Measurements from ENCODE around the gene PTPRD. TPM values are rescaled to one million over a fixed set of nuclear protein-coding genes. Genes with fewer than 3 reads are reported as not detected.
"Not testable (repeated sequence)": the region's sequence is repeated elsewhere in the genome, so short reads cannot be mapped to it uniquely, and the experiment has no call there.

Gene PTPRD
- total and polyA plus RNA-seq, 2 donors (not counting 1 experiment from before 2014, with no cell fraction given) = not detected

- H3K4me2 ChIP-seq (replicated peaks; ENCODE audit: low read depth, low read length, poor library complexity, severe bottlenecking) = no peak overlapping the region
- TF ChIP-seq CTCF (IDR thresholded peaks at IDR 0.05) (no peak), EZH2 (IDR thresholded peaks at IDR 0.05; ENCODE audit: borderline replicate concordance, insufficient read depth, low read depth, low read length, poor library complexity, severe bottlenecking) (no peak)
- intact Hi-C loops (cut with micrococcal nuclease) = no loop called here
- H3K9ac ChIP-seq (ENCODE audit: low read length) = no peak overlapping the region
- DNase-seq (no peak), ATAC-seq (ENCODE audit: low read depth) (no peak)
- no peaks in the 10 kb centered on the region for H3K4me1 Mint-ChIP-seq
- no peak overlapping the region for H3K27ac ChIP-seq (ENCODE audit: low read length in 2 of 2)
- H3K4me1 ChIP-seq (ENCODE audit: control insufficient read depth in 2 of 2, insufficient read depth in 2 of 2, low read length in 2 of 2) = no peaks in the 10 kb centered on the region
- no peaks in the 10 kb centered on the region for H3K36me3 ChIP-seq (replicated peaks in 1 of 2; ENCODE audit: control extremely low read depth in 1 of 2, control insufficient read depth in 1 of 2, extremely low read depth in 1 of 2, insufficient read depth in 2 of 2, low read length in 1 of 2)
- CTCF ChIA-PET = no interaction called here
- no peaks in the 10 kb centered on the region for H3K27me3 Mint-ChIP-seq
- no peak overlapping the region for H3K4me3 Mint-ChIP-seq
- POLR2A ChIA-PET = no interaction called here
- no peaks in the 10 kb centered on the region for H4K20me1 ChIP-seq (ENCODE audit: control insufficient read depth, insufficient read depth, low read length, poor library complexity, severe bottlenecking)
- no peaks in the 10 kb centered on the region for H3K9me3 ChIP-seq (ENCODE audit: control extremely low read depth in 1 of 3, control insufficient read depth in 2 of 3, insufficient read depth in 1 of 3, low read length in 2 of 3)
- no peak overlapping the region for H3K4me3 ChIP-seq (ENCODE audit: control extremely low read depth in 1 of 5, extremely low read depth in 1 of 5, insufficient read depth in 1 of 5, low read depth in 2 of 5, low read length in 4 of 5)
- no peaks in the 10 kb centered on the region for H3K27me3 ChIP-seq (replicated peaks in 1 of 4; ENCODE audit: control extremely low read depth in 1 of 4, control insufficient read depth in 3 of 4, insufficient read depth in 4 of 4, low read length in 3 of 4)
- H3K9me3 Mint-ChIP-seq (ENCODE audit: insufficient read depth) = no peaks in the 10 kb centered on the region
- H3K27ac Mint-ChIP-seq = no peak overlapping the region
- H3K79me2 ChIP-seq (ENCODE audit: control insufficient read depth, insufficient read depth, low read length) = no peaks in the 10 kb centered on the region
- H2AFZ ChIP-seq (ENCODE audit: insufficient read depth, low read depth, low read length, poor library complexity, severe bottlenecking) = no peak overlapping the region
Observed at GRCh38 chr9:9326749-9327148, 1286.1 kb downstream of the PTPRD start.

- Histone ChIP-seq H2AFZ (ENCODE audit: insufficient read depth, low read depth, low read length, poor library complexity, severe bottlenecking) (no peak overlapping the region), H3K4me2 (replicated peaks; ENCODE audit: low read depth, low read length, poor library complexity, severe bottlenecking) (no peak overlapping the region), H3K4me1 (ENCODE audit: control insufficient read depth in 2 of 2, insufficient read depth in 2 of 2, low read length in 2 of 2) (no peaks in the 10 kb centered on the region), H3K79me2 (ENCODE audit: control insufficient read depth, insufficient read depth, low read length) (no peaks in the 10 kb centered on the region), H3K36me3 (replicated peaks in 1 of 2; ENCODE audit: control extremely low read depth in 1 of 2, control insufficient read depth in 1 of 2, extremely low read depth in 1 of 2, insufficient read depth in 2 of 2, low read length in 1 of 2) (no peaks in the 10 kb centered on the region), H3K9me3 (ENCODE audit: control extremely low read depth in 1 of 3, control insufficient read depth in 2 of 3, insufficient read depth in 1 of 3, low read length in 2 of 3) (no peaks in the 10 kb centered on the region), H3K9ac (ENCODE audit: low read length) (no peak overlapping the region), H4K20me1 (ENCODE audit: control insufficient read depth, insufficient read depth, low read length, poor library complexity, severe bottlenecking) (no peaks in the 10 kb centered on the region), H3K4me3 (ENCODE audit: control extremely low read depth in 1 of 5, extremely low read depth in 1 of 5, insufficient read depth in 1 of 5, low read depth in 2 of 5, low read length in 4 of 5) (no peak overlapping the region), H3K27me3 (replicated peaks in 1 of 4; ENCODE audit: control extremely low read depth in 1 of 4, control insufficient read depth in 3 of 4, insufficient read depth in 4 of 4, low read length in 3 of 4) (no peaks in the 10 kb centered on the region), H3K27ac (ENCODE audit: low read length in 2 of 2) (no peak overlapping the region)
- no peak for DNase-seq
- no peak for TF ChIP-seq EZH2 (IDR thresholded peaks at IDR 0.05; ENCODE audit: borderline replicate concordance, insufficient read depth, low read depth, low read length, poor library complexity, severe bottlenecking)
- TF ChIP-seq CTCF (IDR thresholded peaks at IDR 0.05) = no peak
- no peaks in the 10 kb centered on the region for H3K4me1 Mint-ChIP-seq
- H3K4me3 Mint-ChIP-seq = no peak overlapping the region
- no peak overlapping the region for H3K27ac Mint-ChIP-seq
- ATAC-seq (ENCODE audit: low read depth) = no peak
- H3K9me3 Mint-ChIP-seq (ENCODE audit: insufficient read depth) = no peaks in the 10 kb centered on the region
- ChIA-PET CTCF (no interaction called here), POLR2A (no interaction called here)
- no peaks in the 10 kb centered on the region for H3K27me3 Mint-ChIP-seq
- intact Hi-C loops (cut with micrococcal nuclease) = no loop called here
- no CpG with 5 or more reads among the region's 2 CpGs for WGBS (ENCODE audit: insufficient coverage)
Observed at GRCh38 chr9:9319007-9319406, 1293.8 kb downstream of the PTPRD start.

- intact Hi-C loops (cut with micrococcal nuclease); H3K27ac ChIP-seq (ENCODE audit: low read length in 2 of 2); H3K4me1 Mint-ChIP-seq; H3K4me3 ChIP-seq (ENCODE audit: control extremely low read depth in 1 of 5, extremely low read depth in 1 of 5, insufficient read depth in 1 of 5, low read depth in 2 of 5, low read length in 4 of 5); ATAC-seq (ENCODE audit: low read depth); H3K27me3 ChIP-seq (replicated peaks in 1 of 4; ENCODE audit: control extremely low read depth in 1 of 4, control insufficient read depth in 3 of 4, insufficient read depth in 4 of 4, low read length in 3 of 4); H3K9me3 ChIP-seq (ENCODE audit: control extremely low read depth in 1 of 3, control insufficient read depth in 2 of 3, insufficient read depth in 1 of 3, low read length in 2 of 3); H3K79me2 ChIP-seq (ENCODE audit: control insufficient read depth, insufficient read depth, low read length); H2AFZ ChIP-seq (ENCODE audit: insufficient read depth, low read depth, low read length, poor library complexity, severe bottlenecking); H3K4me3 Mint-ChIP-seq; H3K27ac Mint-ChIP-seq; H3K4me1 ChIP-seq (ENCODE audit: control insufficient read depth in 2 of 2, insufficient read depth in 2 of 2, low read length in 2 of 2); CTCF ChIA-PET; DNase-seq; POLR2A ChIA-PET; H3K4me2 ChIP-seq (replicated peaks; ENCODE audit: low read depth, low read length, poor library complexity, severe bottlenecking); H4K20me1 ChIP-seq (ENCODE audit: control insufficient read depth, insufficient read depth, low read length, poor library complexity, severe bottlenecking); H3K9ac ChIP-seq (ENCODE audit: low read length); H3K36me3 ChIP-seq (replicated peaks in 1 of 2; ENCODE audit: control extremely low read depth in 1 of 2, control insufficient read depth in 1 of 2, extremely low read depth in 1 of 2, insufficient read depth in 2 of 2, low read length in 1 of 2); H3K27me3 Mint-ChIP-seq; H3K9me3 Mint-ChIP-seq (ENCODE audit: insufficient read depth): not testable (repeated sequence)
- 100% methylated on average over 2 of the region's 7 CpGs for WGBS (ENCODE audit: insufficient coverage)
Observed at GRCh38 chr9:9310743-9311142, 1302.1 kb downstream of the PTPRD start.

All from B cell (primary cell).